OCI-LY7 (cell line): Measurements from ENCODE around the gene PM20D2. TPM values are rescaled to one million over a fixed set of nuclear protein-coding genes. Genes with fewer than 3 reads are reported as not detected.

ENCODE experiments used
- BruUV-seq: library from RNA; stranded (reverse); fragments of 400-500 nt; replicated peaks from 2 replicates; lab custom pipeline; 2021; lab: Mats Ljungman, UMichigan
- CTCF ChIA-PET: fragments of 300-600 bp; sonication (Branson Sonifier 250); formaldehyde crosslinking; loops from one replicate; lab custom pipeline; 2022; ENCODE audit warnings: antibody characterized with exemption; ENCODE audit not compliant: unreplicated experiment; lab: Charles Lee
- POLR2A ChIA-PET: fragments of 300-600 bp; sonication (Branson Sonifier 250); formaldehyde crosslinking; loops from one replicate; lab custom pipeline; 2022; ENCODE audit warnings: antibody characterized with exemption; lab: Charles Lee
- DNase-seq: peaks from one replicate; pipeline ENCODE4 v3.0.0-alpha.2; 2015; ENCODE audit warnings: low spot score
- H2AFZ ChIP-seq: fragments of 200-600 bp; sonication (generic), shearing (Covaris generic); 2 replicates; pipeline ENCODE4 v1.6.1; 2014; ENCODE audit warnings: mild to moderate bottlenecking, antibody characterized with exemption, low read length, moderate library complexity
- H3K27ac ChIP-seq: fragments of 200-600 bp; sonication (generic); 2 replicates; pipeline ENCODE4 v1.5.1; 2014; ENCODE audit warnings: mixed run types, low read depth, mild to moderate bottlenecking, moderate library complexity, low read length, inconsistent platforms; ENCODE audit not compliant: poor library complexity, severe bottlenecking
- H3K36me3 ChIP-seq: fragments of 200-600 bp; sonication (generic); 2 replicates; pipeline ENCODE4 v1.6.1; 2014; ENCODE audit warnings: mild to moderate bottlenecking, antibody characterized with exemption, low read length, moderate library complexity, mixed read lengths; ENCODE audit not compliant: insufficient read depth
- H3K4me1 ChIP-seq: fragments of 200-600 bp; sonication (generic); 2 replicates; pipeline ENCODE4 v1.5.1; 2014; ENCODE audit warnings: mild to moderate bottlenecking, low read length; ENCODE audit not compliant: insufficient read depth, poor library complexity, severe bottlenecking
- H3K4me2 ChIP-seq: fragments of 200-600 bp; sonication (generic); 2 replicates; pipeline ENCODE4 v1.6.1; 2014; ENCODE audit warnings: mild to moderate bottlenecking, low read length
- H3K4me3 ChIP-seq: fragments of 200-600 bp; sonication (generic); 2 replicates; pipeline ENCODE4 v1.5.1; 2014; ENCODE audit warnings: mild to moderate bottlenecking, low read depth, low read length; ENCODE audit not compliant: poor library complexity, severe bottlenecking
- H3K79me2 ChIP-seq: fragments of 200-600 bp; sonication (generic); 2 replicates; pipeline ENCODE4 v1.6.1; 2016; ENCODE audit warnings: low read depth, mild to moderate bottlenecking, low read length, moderate library complexity, mixed read lengths; ENCODE audit not compliant: insufficient read depth
- H3K9me2 ChIP-seq: fragments of 200-600 bp; sonication (generic); 2 replicates; pipeline ENCODE4 v1.6.1; 2016; ENCODE audit warnings: mild to moderate bottlenecking, low read length, mixed read lengths; ENCODE audit not compliant: insufficient read depth
- H3K9me3 ChIP-seq: fragments of 200-600 bp; sonication (generic); 2 replicates; pipeline ENCODE4 v1.6.1; 2014; ENCODE audit warnings: mild to moderate bottlenecking, mixed run types, low read length, mixed read lengths
- H4K20me1 ChIP-seq: fragments of 200-600 bp; sonication (generic); 2 replicates; pipeline ENCODE4 v1.6.1; 2014; ENCODE audit warnings: mild to moderate bottlenecking, antibody characterized with exemption, low read length, moderate library complexity, mixed read lengths; ENCODE audit not compliant: insufficient read depth
- EZH2phosphoT487 ChIP-seq: fragments of 200-600 bp; sonication (generic); IDR thresholded peaks from 2 replicates; pipeline ENCODE4 v1.6.1; 2018; ENCODE audit warnings: low read depth, borderline replicate concordance, mild to moderate bottlenecking, mixed run types, antibody characterized with exemption, low read length, moderate library complexity, mixed read lengths
- intact Hi-C: fragments of 100-400 bp; cut with micrococcal nuclease; formaldehyde crosslinking; loops from one replicate; pipeline ENCODE4 v1.10.0; 2022; ENCODE audit not compliant: unreplicated experiment
- total RNA-seq, 2 experiments: library from RNA; depleted of rRNA in 1 of 2; stranded (reverse); fragments of >200 nt in 1 of 2; shearing (Covaris generic) in 1 of 2; gene quantifications; 2 replicates each; pipeline ENCODE4 v1.2.3, GENCODE V29; 2014 to 2022
- TF ChIP-seq, protein P1 (sequence below): fragments of 200-600 bp; sonication (generic); conservative IDR thresholded peaks from 2 replicates; pipeline ENCODE4 v1.5.1; 2014; ENCODE audit warnings: mild to moderate bottlenecking, antibody characterized with exemption, low read length, moderate library complexity, mixed read lengths

Gene PM20D2
- total RNA-seq, 2 experiments from 2014 or later: 35.1 to 36.1 TPM

DNA sequence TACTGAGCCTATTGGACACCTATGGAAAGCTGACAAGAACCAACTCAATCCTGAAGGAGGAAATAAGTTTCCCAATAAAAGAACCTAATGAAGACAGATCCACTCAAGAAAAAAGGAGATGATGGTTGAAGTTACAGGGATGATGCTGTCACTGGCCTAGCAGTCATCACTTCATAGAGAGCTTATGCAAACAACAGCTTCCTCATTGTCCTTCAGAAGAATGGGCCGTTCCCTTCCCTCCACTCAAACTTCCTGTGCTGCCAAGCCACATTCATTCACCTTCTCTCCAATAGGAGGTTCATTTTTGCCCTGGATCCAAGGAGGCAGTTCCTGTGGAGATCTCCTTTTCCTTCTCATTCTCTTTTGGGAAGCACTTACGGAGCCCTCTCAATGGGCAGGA, 13.8 kb upstream of the PM20D2 start:
- ChIA-PET POLR2A (interaction anchor here (0.5 to 2.6 kb wide), 3 partner anchors 11 to 710 kb away, joined by 9 to 11 read pairs (median 10); partner anchors contain the start of gene PM20D2), CTCF (interaction anchor here (0.6 kb wide), 1 partner anchor 23 kb away, joined by 3 read pairs; no protein-coding TSS in a partner anchor)
- Histone ChIP-seq H2AFZ (no peak overlapping the region), H3K27ac (no peak overlapping the region), H3K4me2 (no peak overlapping the region), H3K9me3 (peaks cover 4% of the 10 kb centered on the region; the same call in 1 of the 2 replicates), H3K79me2 (no peaks in the 10 kb centered on the region), H4K20me1 (no peaks in the 10 kb centered on the region), H3K9me2 (no peaks in the 10 kb centered on the region), H3K4me3 (no peak overlapping the region), H3K36me3 (no peaks in the 10 kb centered on the region), H3K4me1 (no peaks in the 10 kb centered on the region)
- BruUV-seq: no TSS peak
- no peak for DNase-seq
- no peak for TF ChIP-seq EZH2phosphoT487
- TF ChIP-seq, protein P1, sequence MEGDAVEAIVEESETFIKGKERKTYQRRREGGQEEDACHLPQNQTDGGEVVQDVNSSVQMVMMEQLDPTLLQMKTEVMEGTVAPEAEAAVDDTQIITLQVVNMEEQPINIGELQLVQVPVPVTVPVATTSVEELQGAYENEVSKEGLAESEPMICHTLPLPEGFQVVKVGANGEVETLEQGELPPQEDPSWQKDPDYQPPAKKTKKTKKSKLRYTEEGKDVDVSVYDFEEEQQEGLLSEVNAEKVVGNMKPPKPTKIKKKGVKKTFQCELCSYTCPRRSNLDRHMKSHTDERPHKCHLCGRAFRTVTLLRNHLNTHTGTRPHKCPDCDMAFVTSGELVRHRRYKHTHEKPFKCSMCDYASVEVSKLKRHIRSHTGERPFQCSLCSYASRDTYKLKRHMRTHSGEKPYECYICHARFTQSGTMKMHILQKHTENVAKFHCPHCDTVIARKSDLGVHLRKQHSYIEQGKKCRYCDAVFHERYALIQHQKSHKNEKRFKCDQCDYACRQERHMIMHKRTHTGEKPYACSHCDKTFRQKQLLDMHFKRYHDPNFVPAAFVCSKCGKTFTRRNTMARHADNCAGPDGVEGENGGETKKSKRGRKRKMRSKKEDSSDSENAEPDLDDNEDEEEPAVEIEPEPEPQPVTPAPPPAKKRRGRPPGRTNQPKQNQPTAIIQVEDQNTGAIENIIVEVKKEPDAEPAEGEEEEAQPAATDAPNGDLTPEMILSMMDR: no peak
- intact Hi-C loops: no loop called here

GRCh38 chr6:89133981-89134380, 11.9 kb upstream of the PM20D2 start:
- no peak for DNase-seq
- H3K9me3 ChIP-seq: peaks cover under 1% of the 10 kb centered on the region; the same call in 1 of the 2 replicates
- intact Hi-C loops: no loop called here
- TF ChIP-seq EZH2phosphoT487: no peak
- TF ChIP-seq, protein P1: no peak
- H4K20me1 ChIP-seq: no peaks in the 10 kb centered on the region
- H3K9me2 ChIP-seq: no peaks in the 10 kb centered on the region
- no peak overlapping the region for H3K4me3 ChIP-seq
- no peaks in the 10 kb centered on the region for H3K79me2 ChIP-seq
- no peaks in the 10 kb centered on the region for H3K4me1 ChIP-seq
- no TSS peak for BruUV-seq
- no peak overlapping the region for H3K27ac ChIP-seq
- POLR2A ChIA-PET: interaction anchor here (1.3 to 1.7 kb wide), 2 partner anchors 11 to 21 kb away, joined by 4 to 5 read pairs; no protein-coding TSS in a partner anchor
- H3K36me3 ChIP-seq: no peaks in the 10 kb centered on the region
- CTCF ChIA-PET: no interaction called here
- H2AFZ ChIP-seq: no peak overlapping the region
- no peak overlapping the region for H3K4me2 ChIP-seq

GRCh38 chr6:89134723-89135122, 11.1 kb upstream of the PM20D2 start:
- Histone ChIP-seq H3K79me2 (no peaks in the 10 kb centered on the region), H3K36me3 (no peaks in the 10 kb centered on the region), H2AFZ (no peak overlapping the region), H3K4me2 (no peak overlapping the region), H3K4me3 (no peak overlapping the region), H3K9me2 (no peaks in the 10 kb centered on the region), H3K27ac (no peak overlapping the region), H3K4me1 (no peaks in the 10 kb centered on the region), H3K9me3 (no peaks in the 10 kb centered on the region), H4K20me1 (no peaks in the 10 kb centered on the region)
- intact Hi-C loops: no loop called here
- no peak for DNase-seq
- TF ChIP-seq EZH2phosphoT487: no peak
- TF ChIP-seq, protein P1: no peak
- BruUV-seq: no TSS peak
- ChIA-PET CTCF (no interaction called here), POLR2A (interaction anchor here (0.5 to 0.6 kb wide), 2 partner anchors 9 to 105 kb away, joined by 3 to 4 read pairs; no protein-coding TSS in a partner anchor)
